Osteoblast (primary cell): ENCODE data around the gene ZRANB1. TPM values are rescaled to one million over a fixed set of nuclear protein-coding genes. Genes with fewer than 3 reads are reported as not detected.

Source experiments
- DNase-seq: peaks from one replicate; pipeline ENCODE4 v3.0.0; 2011; ENCODE audit warnings: low spot score, mixed read lengths; ENCODE audit not compliant: insufficient read length; ENCODE audit errors: missing footprints
- H2AFZ ChIP-seq: 2 replicates; pipeline ENCODE4 v1.6.0; 2011; ENCODE audit warnings: mild to moderate bottlenecking, low read length
- H3K27ac ChIP-seq: 2 replicates; pipeline ENCODE4 v1.5.1; 2011; ENCODE audit warnings: mild to moderate bottlenecking, low read depth, low read length, moderate library complexity
- H3K27me3 ChIP-seq: 2 replicates; pipeline ENCODE4 v1.6.0; 2012; ENCODE audit warnings: mild to moderate bottlenecking, control low read depth, inconsistent platforms, low read length, moderate library complexity; ENCODE audit not compliant: insufficient read depth
- H3K36me3 ChIP-seq: 2 replicates; pipeline ENCODE4 v1.5.1; 2011; ENCODE audit warnings: mild to moderate bottlenecking, low read length, control low read depth, moderate library complexity; ENCODE audit not compliant: insufficient read depth
- H3K4me1 ChIP-seq: 2 replicates; pipeline ENCODE4 v1.5.1; 2011; ENCODE audit warnings: mild to moderate bottlenecking, low read length, control low read depth, moderate library complexity; ENCODE audit not compliant: insufficient read depth
- H3K4me2 ChIP-seq: 2 replicates; pipeline ENCODE4 v1.6.0; 2011; ENCODE audit warnings: mild to moderate bottlenecking, low read length; ENCODE audit not compliant: insufficient read depth
- H3K4me3 ChIP-seq: fragments of 200-600 bp; sonication (generic); 3 replicates; pipeline ENCODE4 v1.5.1; 2012; ENCODE audit warnings: mild to moderate bottlenecking, low read length, inconsistent platforms; ENCODE audit not compliant: insufficient read depth
- H3K79me2 ChIP-seq: 2 replicates; pipeline ENCODE4 v1.6.0; 2012; ENCODE audit warnings: mild to moderate bottlenecking, low read length, control low read depth, inconsistent platforms; ENCODE audit not compliant: insufficient read depth
- H3K9me3 ChIP-seq: 2 replicates; pipeline ENCODE4 v1.5.1; 2011; ENCODE audit warnings: low read depth, low read length, control low read depth
- H4K20me1 ChIP-seq: 2 replicates; pipeline ENCODE4 v1.6.0; 2012; ENCODE audit warnings: mild to moderate bottlenecking, low read length, control low read depth; ENCODE audit not compliant: insufficient read depth
- total RNA-seq: library from RNA; depleted of rRNA; stranded (reverse); fragments of >200 nt; gene quantifications from 2 replicates; pipeline ENCODE4 v1.2.3, GENCODE V29; 2012
- TF ChIP-seq, protein P1 (sequence below): IDR thresholded peaks from 2 replicates; pipeline ENCODE4 v1.5.1; 2011; ENCODE audit warnings: mild to moderate bottlenecking, low read depth, low read length, moderate library complexity; ENCODE audit errors: extremely low read depth

The ZRANB1 gene
- total RNA-seq, 1 donor: 34.7 TPM

DNA sequence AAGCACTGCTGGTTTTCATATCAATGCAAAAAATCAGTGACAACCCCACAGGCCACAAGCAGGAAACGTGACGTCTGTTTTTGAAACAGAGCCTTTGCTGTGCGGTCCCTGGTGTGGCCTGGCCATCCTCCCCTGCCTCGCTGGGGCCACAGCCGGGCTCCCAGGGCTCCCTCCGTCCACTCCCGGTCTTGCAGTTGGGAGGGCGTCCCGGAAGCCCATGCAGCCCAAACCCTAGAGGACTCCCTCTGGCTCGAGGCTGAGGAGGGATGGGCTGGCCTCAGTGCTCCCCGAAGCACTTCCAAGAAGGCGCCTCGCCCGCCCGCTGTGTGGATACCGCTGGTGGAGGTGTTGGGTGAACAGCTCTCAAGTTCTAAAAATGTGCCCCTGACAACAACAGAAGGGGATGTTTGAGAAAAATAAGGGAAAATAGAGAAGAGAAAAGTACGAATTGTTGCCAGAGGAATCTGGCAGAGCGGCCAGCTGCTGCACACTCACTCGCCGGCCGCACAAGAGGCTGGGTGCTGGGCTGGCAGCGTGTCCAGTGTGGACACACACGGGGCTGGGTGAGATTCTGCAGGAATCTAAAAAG is 73.5 kb downstream of the ZRANB1 start:
- Histone ChIP-seq H3K4me3 (no peak overlapping the region), H3K27ac (peak overlapping the region; percentile 39), H3K36me3 (no peaks in the 10 kb centered on the region), H4K20me1 (peaks cover 51% of the 10 kb centered on the region), H3K4me2 (peak overlapping the region; percentile 13), H3K9me3 (no peaks in the 10 kb centered on the region), H3K79me2 (peaks cover 90% of the 10 kb centered on the region), H3K4me1 (peaks cover 15% of the 10 kb centered on the region), H3K27me3 (no peaks in the 10 kb centered on the region), H2AFZ (no peak overlapping the region)
- DNase-seq: peak; percentile 39
- TF ChIP-seq, protein P1, sequence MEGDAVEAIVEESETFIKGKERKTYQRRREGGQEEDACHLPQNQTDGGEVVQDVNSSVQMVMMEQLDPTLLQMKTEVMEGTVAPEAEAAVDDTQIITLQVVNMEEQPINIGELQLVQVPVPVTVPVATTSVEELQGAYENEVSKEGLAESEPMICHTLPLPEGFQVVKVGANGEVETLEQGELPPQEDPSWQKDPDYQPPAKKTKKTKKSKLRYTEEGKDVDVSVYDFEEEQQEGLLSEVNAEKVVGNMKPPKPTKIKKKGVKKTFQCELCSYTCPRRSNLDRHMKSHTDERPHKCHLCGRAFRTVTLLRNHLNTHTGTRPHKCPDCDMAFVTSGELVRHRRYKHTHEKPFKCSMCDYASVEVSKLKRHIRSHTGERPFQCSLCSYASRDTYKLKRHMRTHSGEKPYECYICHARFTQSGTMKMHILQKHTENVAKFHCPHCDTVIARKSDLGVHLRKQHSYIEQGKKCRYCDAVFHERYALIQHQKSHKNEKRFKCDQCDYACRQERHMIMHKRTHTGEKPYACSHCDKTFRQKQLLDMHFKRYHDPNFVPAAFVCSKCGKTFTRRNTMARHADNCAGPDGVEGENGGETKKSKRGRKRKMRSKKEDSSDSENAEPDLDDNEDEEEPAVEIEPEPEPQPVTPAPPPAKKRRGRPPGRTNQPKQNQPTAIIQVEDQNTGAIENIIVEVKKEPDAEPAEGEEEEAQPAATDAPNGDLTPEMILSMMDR: no peak

DNA sequence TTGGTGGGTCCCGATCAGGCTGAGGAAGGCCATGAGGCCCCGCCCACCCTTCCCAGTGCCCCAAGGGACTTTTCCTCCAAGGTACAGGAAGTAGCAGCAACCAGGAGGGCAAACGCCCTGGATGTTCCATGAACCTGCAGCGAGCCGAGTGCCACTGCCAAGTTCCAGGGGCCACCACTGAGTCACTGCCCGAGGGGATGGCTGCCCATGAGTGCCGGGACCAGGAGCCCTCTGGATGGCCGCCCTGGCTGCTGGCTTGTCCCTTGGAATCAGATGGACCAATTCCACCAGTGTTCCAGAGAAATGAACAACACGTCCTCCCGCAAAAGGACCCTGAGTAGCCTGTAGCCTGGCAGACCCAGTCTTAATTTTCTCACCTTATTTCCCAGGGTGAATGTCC is 74.2 kb downstream of the ZRANB1 start:
- H3K4me1 ChIP-seq: peaks cover 15% of the 10 kb centered on the region
- peaks cover 57% of the 10 kb centered on the region for H4K20me1 ChIP-seq
- TF ChIP-seq, protein P1: no peak

DNA sequence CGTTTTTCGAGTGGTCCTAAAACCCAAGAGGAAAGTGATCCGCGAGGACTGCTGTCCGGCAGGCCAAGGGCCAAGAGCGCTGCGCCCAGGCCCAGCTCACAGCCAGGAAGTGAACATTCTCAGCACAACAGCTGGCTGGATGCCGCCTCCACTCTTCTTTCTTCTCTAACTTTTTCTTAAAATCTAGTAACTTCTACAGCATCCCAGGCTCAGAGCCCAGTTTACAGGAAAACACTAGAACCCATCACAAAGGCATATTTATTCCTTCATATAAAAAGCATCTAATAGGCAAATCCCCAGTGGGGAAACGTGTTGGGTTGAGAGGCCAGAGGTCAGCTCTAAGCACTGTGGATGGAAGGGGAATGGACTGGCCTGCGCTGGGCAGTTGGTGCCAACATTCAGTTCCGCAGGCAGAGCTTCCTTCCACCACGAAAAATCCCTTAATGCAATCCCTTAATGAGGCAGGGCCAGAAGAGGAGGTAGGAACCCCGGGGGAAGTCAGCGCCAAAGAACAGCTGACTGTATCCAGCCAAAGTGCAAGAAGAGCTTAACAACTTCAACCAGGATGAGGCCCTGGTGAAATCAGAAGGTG is 74.8 kb downstream of the ZRANB1 start:
- peak overlapping the region; percentile 41 for H3K27ac ChIP-seq
- no peak overlapping the region for H3K4me2 ChIP-seq
- peak; percentile 91 for DNase-seq
- peaks cover 15% of the 10 kb centered on the region for H3K4me1 ChIP-seq
- no peak overlapping the region for H3K4me3 ChIP-seq
- H3K27me3 ChIP-seq: no peaks in the 10 kb centered on the region
- H4K20me1 ChIP-seq: peaks cover 63% of the 10 kb centered on the region
- no peak overlapping the region for H2AFZ ChIP-seq
- H3K9me3 ChIP-seq: no peaks in the 10 kb centered on the region
- H3K79me2 ChIP-seq: peaks cover 95% of the 10 kb centered on the region
- TF ChIP-seq, protein P1: no peak
- no peaks in the 10 kb centered on the region for H3K36me3 ChIP-seq

More for the DNA sequence above, 74.2 kb downstream of the ZRANB1 start:
- no peaks in the 10 kb centered on the region for H3K27me3 ChIP-seq
- H2AFZ ChIP-seq: no peak overlapping the region
- H3K27ac ChIP-seq: peak overlapping the region; percentile 41
- no peak for DNase-seq
- no peak overlapping the region for H3K4me2 ChIP-seq
- no peaks in the 10 kb centered on the region for H3K36me3 ChIP-seq
- no peak overlapping the region for H3K4me3 ChIP-seq
- no peaks in the 10 kb centered on the region for H3K9me3 ChIP-seq
- H3K79me2 ChIP-seq: peaks cover 95% of the 10 kb centered on the region

DNA sequence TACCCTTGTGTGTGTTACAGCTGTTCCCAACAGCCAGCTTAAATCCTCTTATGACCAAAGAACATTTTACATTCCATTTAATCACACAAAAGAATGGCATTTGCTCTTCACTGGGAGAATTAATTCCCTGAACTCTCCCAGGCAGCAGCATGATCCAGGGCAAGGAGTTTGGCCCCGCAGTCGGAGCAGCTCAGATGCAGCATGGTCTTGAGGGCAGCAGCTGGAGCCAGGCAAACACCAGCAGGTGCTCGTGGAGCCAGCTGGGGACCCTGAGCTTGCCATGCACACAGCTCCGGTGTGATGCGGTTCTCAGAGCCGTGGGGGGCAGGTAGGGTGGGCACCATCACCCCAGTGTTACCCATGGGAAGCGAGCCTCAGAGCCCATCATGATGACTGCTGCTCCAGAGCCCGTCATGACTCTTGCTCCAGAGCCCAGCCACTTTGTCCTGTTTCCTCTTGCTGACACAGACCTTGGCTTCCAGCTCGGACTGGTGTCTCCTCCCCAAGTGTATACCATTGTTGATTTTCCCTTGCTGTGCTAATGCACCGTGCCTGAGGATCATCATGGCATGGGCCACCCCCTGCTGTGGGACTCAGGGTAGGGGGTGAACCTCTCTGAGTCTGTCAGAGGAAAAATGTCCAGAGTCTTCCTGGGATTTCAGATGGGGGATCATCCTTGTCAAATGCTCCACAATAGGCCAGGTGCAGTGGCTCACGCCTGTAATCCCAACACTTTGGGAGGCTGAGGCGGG is 75.8 kb downstream of the ZRANB1 start:
- Histone ChIP-seq H3K4me3 (no peak overlapping the region), H3K4me2 (no peak overlapping the region), H3K36me3 (peaks cover 3% of the 10 kb centered on the region), H3K79me2 (peaks cover 96% of the 10 kb centered on the region), H2AFZ (no peak overlapping the region), H3K27ac (no peak overlapping the region), H4K20me1 (peaks cover 73% of the 10 kb centered on the region), H3K27me3 (no peaks in the 10 kb centered on the region), H3K9me3 (no peaks in the 10 kb centered on the region), H3K4me1 (peaks cover 15% of the 10 kb centered on the region)
- TF ChIP-seq, protein P1: no peak
- DNase-seq: peak; percentile 77
